HS-27A (cell line): ENCODE results near the gene ADARB1.

Experiments
- DNase-seq: peaks from one replicate; pipeline ENCODE4 v3.0.0-alpha.2; 2012; ENCODE audit warnings: low read depth, missing footprints

The ADARB1 gene

DNA sequence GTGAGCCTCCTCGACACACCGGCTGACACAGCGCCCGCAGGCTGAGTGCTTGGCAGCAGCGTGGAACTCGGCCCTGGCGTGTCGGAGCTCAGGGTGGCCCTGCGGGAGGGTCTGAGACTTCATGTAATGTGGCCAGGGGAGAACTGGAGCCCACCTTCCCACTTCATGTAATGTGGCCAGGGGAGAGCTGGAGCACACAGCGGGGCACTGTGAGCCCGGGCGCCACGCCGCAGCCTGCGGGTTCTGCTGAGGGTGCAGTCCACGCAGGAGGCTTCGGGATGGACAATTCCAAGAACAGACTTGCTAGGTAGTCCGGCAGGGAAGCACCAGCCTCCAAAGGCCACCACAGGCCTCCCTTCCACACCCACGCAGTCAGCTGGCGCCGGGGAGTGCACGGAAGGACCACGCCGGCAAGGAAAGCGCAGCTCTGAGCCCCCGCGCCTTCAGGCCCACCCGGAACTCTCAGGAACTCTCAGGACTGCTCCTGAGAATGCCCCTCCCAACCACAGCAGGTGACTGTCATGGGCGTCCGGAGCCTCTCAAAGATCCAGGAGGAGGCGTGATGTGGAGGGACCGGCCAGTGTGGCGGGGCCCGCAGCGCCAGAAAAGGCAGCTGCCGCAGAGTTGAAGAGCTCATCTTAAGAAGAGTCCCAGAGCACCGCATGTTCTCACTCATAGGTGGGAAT lies 19.3 kb upstream of the ADARB1 start:
- DNase-seq = no peak

DNA sequence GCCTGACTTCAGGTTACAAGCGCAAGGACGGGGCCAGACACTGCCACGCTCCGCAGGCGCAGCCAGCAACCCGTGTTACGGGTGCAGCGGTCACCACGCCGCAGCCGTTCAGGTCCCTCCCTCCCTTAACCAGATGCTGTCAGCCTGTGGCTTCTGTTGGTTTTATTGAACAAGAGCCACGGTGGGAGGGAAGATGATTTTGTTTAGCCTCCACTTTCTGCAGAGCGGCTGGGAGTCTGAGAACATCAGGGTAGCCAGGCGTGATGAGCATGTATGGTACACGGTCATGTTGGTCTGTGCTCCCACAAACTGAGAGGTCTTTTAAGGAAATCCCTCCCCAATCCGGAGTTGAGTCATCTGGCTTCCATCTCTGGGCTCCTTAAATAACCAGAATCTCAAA lies 18.5 kb upstream of the ADARB1 start:
- no peak for DNase-seq

DNA sequence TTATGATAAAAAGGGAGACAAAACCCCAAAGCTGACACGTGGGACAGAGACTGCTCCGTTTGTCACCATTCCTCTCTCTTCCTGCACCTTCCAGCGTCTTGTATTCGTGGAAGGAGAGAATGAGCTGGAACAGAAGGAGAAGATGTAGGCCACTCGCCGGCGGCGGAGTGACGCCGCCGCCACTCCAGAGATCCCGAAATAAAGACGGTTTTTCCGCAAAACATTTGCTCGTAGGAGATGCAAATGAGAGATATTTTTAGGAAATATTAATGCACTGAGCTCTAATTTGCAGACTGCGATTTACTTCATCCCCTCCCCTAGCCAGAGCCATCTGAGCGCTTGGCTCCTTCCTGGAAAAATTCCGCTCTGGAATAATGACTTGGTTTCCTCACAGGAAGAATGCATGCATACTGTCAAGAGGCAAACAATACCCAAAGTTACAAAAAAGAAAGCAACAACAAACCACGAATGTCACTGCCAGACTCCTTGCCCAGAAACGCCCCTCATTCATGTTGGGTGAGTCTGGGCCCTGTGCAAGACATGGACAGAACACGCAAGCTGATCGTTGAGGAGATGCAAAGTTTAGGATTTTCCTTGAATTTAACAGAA lies 18.0 kb upstream of the ADARB1 start:
- no peak for DNase-seq

DNA sequence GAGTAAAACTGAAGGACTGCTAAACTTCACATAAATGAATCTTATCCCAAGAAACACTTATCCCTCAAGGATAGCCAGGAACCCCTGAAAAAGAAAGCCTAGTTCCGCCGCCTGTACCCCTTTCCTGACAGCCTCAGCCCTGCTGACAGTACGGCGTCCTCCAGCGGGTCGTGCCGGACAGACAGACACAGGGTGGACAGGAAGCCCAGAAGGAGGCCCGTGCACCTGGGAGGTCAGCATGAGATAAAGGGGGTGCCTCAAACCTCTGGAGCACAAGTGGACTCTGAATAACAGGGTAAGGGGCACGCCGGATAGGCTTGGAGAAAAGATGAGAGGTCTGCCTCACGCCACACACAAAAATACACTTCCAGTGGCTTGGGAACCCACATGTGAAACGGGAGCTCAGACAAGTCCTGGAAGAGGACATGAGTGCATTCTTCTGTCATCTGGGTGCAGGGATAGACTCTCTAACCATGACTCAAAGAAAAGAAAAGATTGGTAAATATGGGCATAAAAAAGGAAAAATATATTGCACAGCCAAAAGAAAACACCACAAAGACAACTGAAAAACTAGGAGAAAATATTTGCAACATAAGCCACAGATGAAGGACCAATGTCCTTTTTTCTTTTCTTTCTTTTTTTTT lies 17.3 kb upstream of the ADARB1 start:
- no peak for DNase-seq

DNA sequence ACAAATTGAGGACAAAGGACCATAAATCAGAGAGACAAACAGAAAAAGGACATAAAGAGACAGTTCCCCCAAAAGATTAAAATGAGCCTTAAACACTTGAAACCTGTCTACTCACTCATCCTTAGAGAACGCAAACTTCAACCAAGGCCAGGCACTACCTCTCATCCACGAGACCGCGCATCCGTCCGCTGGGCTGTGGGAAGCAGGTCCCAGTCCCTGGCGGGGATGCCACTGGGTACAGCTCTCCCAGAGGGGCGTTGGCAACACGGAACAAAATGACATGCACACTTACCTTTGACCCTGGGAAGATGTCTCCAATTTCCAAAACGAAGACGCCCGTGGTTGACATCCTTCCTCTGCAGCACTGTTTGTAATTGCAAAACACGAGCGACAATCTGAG lies 16.5 kb upstream of the ADARB1 start:
- no peak for DNase-seq

DNA sequence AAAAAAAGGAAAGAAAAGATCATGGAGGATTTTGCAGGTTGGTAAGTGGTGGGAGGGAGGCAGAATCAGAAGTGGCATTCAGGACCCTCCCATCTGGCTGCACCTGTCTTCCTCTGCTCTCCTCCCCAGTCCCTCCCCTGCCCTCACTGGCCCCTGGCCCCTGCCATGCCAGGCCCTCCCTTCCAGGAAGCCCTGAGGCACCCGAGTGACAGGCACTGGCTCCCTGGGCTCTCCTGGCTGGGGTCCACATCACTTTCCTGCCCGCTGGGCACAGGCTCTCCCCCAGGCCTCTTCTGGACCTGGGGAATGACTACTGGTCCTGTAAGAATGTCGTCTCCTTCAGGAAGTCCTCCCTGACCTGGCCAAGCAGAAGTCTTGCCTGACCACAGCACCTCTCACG lies 15.3 kb upstream of the ADARB1 start:
- DNase-seq = no peak

DNA sequence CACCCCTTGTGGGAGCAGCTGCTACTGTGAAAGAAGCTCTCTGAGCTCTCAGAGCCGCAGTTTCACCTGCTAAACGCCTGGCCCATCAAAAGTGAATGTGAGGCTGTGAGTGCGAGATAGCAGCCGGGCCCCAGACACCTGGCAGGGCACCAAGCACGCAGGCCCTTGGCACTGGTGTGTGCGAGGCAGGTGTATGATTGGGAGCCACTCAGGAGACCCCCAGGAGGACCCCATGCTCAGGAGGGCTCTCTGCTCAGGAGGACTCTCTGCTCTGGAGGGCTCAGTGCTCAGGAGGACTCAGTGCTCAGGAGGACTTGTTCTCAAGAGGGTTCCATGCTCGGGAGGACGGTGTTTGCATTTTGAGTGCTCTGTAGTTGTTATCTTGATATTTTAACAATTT lies 14.3 kb upstream of the ADARB1 start:
- no peak for DNase-seq

DNA sequence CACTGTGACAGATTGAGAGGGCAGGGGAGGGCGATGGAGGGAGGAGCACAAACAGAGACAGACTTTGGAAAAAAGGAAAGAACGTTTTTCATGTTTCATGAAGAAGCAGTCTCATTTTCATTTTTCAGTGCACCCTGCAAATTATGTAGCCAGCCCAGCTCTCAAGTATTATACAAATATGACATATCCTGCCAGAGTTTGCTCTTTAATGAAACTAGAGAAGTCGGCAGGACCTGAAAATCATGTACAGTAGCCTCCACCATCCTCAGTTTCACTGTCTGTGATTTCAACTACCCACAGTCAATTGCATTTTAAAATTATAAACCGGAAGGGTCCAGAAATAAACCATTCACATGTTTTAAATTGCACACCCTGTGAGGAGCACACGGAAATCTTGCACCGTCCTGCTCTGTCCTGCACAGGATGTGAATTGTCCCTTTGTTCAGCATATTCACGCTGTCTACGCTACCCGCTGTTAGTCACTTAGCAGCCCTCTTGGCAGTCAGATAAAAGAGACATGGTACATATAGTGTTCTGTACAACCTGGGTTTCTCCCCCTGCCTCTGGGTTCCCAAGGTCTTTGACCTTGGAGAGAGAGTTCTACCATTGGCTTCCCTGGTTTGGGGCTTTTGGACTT lies 13.6 kb upstream of the ADARB1 start:
- DNase-seq = no peak

DNA sequence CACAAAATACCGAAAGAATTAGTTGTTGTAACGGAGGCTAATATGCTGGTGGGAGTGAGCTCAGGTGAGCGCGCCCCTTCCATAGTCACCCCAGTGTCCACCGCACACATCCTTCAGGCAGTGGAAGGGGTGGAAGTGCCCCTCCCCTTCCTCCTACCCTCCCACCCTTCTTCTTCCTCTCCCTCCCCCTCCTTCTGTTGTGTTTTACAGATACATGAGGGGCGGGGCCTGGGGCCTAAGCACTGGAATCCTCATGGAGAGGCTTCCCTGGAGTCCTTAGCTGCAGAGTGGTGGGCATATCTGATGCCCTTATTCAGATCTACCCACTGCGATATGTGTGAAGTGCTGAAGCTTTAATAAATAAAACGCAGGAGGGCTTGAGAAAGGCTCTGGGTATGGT lies 10.3 kb upstream of the ADARB1 start:
- DNase-seq = no peak

DNA sequence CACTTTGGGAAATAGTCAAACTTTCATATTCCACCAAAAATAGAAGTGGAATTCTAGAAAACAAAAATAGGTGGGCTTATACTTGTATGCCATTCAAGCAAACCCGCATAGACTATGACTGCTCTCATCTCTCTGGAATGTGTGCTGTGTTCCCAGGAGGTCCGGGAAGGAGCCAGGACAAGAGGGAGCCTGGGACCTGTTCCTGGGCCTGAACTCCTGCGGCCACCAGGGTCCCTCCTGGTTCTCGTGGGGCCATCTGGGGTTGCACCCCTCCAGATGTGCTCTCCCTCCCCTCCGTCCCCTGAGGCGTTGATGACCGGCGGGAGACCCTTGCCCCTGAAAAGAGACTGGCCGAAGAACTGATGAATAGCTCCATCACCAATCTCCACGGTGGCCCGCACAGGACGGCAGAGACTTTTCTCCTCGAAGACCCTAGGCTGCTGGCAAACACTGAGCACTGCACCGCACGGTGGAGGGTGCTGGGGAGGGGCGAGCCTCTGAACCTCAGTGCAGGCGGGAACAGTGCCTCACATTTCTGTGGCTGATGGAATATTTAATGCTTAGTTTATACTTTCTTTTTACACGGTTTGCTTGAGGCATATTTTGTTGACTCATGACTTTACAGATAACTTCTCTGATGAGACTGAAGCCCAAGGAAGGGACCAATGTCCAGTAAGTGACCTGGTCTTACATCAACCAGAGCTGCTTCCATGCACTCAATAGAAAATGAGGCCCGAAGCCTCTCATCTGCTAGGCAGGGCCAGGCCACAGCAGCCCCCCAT lies 9.6 kb upstream of the ADARB1 start:
- no peak for DNase-seq

DNA sequence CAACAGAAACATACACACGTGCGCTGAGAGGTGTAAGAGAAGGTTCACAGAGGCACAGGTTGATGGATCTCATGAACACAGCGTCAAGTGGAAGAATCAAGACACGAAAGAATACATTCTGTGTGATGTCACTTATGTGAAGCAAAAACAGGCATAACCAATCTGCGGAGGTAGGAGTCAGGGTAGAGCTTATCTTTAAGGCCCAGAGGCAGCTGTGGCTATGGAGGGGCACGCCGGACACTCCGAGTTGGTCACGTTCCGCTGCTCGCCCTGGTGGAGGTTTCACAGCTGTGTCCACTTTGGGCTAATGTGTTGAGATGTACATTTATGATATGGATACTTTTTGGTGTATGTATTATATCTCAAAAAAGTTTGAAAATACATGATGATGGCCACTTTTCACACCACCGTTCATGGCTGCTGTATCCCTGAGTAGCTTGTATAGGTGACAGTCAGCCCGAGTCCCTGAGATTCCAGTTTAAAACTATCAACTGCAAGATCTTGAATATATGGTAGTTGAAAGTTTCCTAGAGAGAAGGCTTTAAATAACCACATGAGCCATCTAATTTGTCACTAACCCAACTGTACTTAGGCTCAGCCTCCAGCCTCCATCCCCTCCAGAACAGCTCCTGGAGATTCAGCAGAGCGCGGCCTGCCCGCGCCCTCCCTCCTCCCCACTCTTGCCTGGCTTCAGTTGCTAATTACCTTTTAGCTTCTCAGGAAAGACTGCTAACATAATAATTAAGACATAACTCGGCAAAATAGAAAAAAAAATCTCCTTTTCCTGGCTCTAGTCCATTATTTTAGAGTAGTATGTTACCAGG lies 6.7 kb upstream of the ADARB1 start:
- no peak for DNase-seq

DNA sequence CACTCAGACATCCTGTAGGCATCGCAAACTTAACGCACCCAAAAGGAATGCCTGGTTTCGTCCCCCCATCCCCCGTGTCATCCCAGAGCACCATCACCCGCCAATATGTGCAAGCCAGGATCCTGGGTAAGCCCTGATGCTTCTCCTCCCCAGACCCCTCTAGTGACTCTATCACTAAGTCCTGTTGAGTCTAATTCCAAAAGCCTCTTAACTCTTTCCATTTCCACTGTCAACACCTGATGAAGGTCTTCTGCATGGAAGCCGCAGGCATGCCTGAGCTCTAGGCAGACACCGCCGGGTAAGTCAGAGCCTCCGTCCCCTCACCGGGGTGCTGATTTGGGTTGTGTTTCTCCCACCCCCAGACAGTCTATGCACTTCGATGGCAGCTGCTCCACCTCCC lies 5.3 kb upstream of the ADARB1 start:
- DNase-seq = no peak

DNA sequence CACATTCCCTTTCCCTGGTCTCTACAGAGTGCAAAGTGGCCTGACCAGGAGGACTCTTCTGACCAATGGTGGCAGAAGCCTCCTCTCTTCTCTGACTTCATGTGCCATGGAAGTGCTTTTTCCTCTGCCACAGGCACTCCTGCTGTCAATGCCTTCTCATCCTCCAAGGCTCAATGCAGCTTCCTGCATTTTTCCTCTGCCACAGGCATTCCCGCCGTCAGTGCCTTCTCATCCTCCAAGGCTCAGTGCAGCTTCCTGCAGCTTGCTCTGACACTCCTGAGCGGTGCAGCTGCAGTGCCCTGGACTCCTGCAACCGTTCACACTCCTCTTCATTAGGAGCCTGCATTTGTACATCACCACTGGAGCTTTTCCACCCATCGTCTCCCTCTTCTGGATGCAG lies 4.7 kb upstream of the ADARB1 start:
- DNase-seq = no peak

DNA sequence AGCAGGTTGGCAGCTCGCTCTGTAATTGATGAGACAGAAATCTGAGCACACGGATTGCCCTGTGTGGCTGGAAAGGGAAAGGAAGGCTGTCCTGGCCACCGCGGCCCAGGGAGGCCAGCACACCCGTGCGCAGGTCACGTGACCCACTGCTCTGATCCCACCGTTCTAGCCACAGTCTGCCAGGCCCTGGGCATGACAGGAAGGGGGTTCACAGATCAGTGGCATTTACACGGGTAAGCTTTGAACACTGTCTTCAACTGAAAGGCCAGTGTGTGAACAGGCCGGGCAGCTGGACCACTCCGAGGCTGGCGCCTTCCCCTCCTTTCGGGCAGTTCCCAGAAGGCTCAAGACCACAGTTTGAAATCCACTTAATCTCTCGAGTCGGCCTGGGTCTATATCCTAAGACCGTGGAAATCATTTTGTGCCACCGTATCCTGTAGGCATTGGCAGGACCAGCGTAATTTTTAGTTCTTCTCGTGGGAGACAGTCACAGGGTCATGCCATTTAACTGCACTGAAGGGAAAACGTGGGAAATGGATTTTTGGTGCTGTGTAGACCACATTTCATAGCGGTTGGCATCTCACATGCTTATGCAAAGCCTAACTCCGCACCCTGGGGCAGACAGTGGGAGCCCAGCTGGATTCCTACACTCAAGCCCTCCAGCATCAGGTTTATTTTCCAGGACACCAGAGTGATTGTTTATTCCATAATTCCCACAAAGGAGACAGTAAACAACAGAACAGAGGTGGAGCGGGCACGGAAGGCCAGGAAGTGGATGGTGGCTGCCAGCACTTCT lies 3.1 kb upstream of the ADARB1 start:
- no peak for DNase-seq

DNA sequence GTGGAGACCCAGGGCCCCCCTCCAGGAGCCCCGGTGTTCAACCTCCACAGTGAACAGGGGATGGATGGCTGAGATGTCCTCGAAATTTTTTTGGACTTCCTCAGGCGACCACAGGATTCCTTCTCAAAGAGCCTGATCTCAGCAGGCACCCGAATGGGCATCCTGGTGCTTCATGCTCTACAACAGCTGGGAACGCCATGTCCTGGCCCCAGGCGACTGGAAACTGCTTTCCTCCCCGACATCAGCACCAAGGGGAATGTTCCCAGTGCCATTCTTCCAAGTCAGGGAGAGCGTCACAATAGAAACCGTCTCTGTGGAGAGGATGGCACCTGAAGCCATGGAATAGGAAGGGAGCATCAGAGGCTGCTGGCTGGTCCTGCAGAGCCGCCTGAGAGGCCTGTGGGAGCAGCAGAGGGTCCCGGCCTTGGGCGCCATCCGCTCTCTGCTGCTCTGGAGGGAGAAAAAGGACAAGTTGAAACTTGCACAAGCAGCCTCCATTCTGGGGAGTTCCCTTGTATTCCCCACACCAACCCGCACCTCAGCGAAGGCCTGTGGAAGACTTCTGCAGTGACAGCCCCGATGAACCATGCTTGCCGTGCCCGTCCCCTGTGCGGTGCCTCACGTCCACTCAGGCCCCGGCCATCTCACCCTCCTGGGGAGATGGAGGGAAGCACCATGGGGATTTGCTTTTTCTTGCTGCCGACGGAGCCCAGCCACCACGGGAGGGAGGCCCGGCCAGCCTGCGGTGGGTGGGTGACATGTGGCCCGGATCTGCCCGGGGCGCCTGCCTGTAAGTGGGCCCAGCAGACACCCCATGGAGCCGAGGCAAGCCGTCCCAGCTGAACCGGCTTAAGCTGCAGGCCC lies 2.3 kb upstream of the ADARB1 start:
- DNase-seq = no peak

DNA sequence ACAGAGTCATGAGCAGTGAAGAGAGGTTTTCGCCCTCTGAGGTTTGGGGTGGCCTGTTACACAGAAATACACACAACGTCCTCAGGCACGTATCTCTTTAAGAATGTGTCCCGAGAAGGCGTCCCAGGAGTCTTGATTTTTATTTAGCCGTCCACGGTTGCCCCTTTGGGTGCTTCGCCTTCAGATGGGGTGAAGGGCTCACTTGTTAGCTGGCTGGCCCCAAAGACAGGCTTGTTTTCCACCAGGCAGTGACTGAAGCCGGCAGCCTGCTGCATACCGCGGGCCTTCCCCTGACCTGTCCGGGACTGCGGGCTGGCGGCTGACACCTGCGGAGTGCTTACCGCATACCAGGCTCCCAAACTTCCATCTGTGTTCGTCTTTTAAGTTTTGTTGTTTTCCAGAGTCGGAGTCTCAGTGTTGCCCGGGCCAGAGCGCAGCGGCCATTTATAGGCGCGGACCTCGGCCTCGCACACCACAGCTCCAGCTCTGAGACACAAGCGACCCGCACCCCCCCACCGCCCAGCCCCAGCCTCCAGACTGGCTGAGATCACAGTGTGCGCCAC lies 1.6 kb upstream of the ADARB1 start:
- DNase-seq = no peak

DNA sequence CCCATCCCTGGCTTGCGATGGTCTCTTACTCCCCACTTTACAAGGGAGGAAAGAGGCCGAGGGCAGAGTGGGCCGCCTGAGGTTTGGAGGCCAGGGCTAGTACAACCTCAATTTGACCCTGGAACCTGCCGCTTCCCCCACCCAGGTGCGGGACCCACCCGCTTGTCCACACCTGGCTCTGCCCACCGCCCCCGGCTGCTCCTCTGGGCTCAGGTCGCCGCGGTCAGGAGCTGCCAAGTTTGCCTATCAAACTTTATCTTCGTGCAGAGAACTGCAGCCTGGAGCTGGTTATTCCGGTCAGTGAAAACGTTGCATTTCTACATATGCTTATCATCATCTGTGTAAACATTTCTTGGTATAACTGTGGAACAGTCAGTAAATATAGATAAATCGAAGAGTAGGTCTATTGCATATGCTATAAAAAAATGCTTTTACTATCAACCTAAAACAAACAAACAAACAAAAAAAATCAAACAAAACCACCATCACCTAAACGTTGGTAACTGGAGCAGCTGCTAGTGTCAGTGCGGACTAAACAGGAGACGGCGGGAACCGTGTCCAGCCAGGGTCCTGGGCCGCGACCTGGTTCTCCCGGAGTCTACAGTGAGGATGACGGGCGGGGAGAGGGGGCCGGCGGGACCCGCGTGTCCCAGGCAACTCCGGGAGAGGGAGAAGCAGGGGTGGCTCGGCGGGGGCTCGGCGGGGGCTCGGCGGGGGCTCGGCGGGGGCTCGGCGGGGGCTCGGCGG lies 906 bp upstream of the ADARB1 start:
- DNase-seq = no peak

DNA sequence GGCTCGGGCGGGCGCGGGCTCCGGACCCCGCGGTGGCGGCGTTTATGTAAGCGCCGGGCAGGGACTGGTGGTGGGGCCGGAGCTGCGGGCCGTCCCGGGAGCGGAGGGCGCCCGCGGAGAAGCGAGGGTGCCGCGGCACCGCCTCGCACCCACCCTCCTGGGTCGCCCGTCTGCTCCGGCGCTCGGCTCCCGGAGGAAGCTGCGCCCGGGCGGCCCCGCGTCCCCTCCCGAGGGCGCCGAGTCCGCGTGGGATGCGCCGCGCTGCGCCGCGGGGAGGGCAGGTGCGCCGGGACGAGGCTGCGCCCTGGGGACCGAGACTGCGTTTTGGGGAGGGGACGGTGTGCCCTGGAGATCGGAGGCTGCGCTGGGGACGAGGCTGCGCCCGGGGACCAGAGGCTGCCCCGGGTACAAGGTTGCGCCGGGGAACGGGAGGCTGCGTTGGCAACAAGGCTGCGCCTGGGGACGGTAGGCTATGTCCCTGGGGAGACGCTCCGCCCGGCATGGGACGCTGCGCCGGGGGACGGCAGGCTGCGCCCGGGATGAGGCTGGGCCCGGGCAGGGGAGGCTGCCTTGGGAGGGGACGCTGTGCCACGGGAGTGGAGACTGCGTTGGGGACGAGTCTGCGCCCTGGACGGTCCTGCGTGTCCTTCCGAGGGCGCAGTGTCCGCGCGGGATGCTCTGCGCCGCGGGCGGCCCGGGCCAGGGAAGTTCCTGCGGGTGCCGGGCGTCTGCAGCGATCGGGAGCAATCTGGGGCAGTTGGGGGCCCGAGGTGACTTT lies 627 bp downstream of the ADARB1 start:
- DNase-seq = no peak
